ENCODE results near the gene VIPR2. TPM values are rescaled to one million over a fixed set of nuclear protein-coding genes. Genes with fewer than 3 reads are reported as not detected.

VIPR2 gene
- total and polyA plus RNA-seq, 2 experiments from 2014 or later, result 1.3 to 2.7 TPM

DNA sequence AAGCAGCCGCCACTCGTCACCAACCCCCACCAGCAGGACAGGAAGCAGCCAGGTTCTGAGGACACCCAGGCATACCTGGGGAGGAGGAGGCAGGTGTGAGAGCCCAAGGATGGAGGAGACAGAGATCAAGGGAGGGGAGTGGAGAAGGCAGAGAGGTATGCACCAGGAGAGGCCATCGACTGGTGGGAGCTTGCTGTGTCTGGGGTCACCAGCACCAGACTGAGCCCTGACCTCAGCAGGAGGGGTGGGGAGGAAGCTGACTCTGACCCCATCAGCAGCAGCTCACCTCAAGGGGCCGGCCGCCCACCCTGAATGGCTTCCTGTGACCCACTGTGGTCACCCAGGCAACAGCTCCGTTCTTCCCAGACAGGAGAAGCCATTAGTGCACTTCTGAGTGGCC lies 7.8 kb downstream of the VIPR2 start:
- H3K4me3 ChIP-seq, result no peak overlapping the region
- Mint-ChIP-seq H3K4me3 (no peak overlapping the region), H3K27me3 (ENCODE audit: insufficient read depth, low read depth, poor library complexity) (peaks cover 5% of the 10 kb centered on the region), H3K27ac (no peak overlapping the region), H3K9me3 (peaks cover 59% of the 10 kb centered on the region), H3K4me1 (peaks cover 16% of the 10 kb centered on the region), H3K36me3 (ENCODE audit: low read depth) (peaks cover 23% of the 10 kb centered on the region)
- H3K9me2 ChIP-seq (ENCODE audit: insufficient read depth), result no peaks in the 10 kb centered on the region
- DNase-seq (ENCODE audit: low spot score), result no peak
- TF ChIP-seq NANOG (IDR thresholded peaks at IDR 0.05; ENCODE audit: borderline replicate concordance) (no peak), EZH2phosphoT487 (IDR thresholded peaks at IDR 0.05; ENCODE audit: unreplicated experiment) (no peak), STAT1 (IDR thresholded peaks at IDR 0.05; ENCODE audit: unreplicated experiment) (no peak), CREB1 (CRISPR knock-in tag; IDR thresholded peaks at IDR 0.05; ENCODE audit: low read depth) (no peak), CTCF (conservative IDR thresholded peaks at IDR 0.05; ENCODE audit: low read depth in 2 of 2) (no peak)
- TF ChIP-seq, protein P1, sequence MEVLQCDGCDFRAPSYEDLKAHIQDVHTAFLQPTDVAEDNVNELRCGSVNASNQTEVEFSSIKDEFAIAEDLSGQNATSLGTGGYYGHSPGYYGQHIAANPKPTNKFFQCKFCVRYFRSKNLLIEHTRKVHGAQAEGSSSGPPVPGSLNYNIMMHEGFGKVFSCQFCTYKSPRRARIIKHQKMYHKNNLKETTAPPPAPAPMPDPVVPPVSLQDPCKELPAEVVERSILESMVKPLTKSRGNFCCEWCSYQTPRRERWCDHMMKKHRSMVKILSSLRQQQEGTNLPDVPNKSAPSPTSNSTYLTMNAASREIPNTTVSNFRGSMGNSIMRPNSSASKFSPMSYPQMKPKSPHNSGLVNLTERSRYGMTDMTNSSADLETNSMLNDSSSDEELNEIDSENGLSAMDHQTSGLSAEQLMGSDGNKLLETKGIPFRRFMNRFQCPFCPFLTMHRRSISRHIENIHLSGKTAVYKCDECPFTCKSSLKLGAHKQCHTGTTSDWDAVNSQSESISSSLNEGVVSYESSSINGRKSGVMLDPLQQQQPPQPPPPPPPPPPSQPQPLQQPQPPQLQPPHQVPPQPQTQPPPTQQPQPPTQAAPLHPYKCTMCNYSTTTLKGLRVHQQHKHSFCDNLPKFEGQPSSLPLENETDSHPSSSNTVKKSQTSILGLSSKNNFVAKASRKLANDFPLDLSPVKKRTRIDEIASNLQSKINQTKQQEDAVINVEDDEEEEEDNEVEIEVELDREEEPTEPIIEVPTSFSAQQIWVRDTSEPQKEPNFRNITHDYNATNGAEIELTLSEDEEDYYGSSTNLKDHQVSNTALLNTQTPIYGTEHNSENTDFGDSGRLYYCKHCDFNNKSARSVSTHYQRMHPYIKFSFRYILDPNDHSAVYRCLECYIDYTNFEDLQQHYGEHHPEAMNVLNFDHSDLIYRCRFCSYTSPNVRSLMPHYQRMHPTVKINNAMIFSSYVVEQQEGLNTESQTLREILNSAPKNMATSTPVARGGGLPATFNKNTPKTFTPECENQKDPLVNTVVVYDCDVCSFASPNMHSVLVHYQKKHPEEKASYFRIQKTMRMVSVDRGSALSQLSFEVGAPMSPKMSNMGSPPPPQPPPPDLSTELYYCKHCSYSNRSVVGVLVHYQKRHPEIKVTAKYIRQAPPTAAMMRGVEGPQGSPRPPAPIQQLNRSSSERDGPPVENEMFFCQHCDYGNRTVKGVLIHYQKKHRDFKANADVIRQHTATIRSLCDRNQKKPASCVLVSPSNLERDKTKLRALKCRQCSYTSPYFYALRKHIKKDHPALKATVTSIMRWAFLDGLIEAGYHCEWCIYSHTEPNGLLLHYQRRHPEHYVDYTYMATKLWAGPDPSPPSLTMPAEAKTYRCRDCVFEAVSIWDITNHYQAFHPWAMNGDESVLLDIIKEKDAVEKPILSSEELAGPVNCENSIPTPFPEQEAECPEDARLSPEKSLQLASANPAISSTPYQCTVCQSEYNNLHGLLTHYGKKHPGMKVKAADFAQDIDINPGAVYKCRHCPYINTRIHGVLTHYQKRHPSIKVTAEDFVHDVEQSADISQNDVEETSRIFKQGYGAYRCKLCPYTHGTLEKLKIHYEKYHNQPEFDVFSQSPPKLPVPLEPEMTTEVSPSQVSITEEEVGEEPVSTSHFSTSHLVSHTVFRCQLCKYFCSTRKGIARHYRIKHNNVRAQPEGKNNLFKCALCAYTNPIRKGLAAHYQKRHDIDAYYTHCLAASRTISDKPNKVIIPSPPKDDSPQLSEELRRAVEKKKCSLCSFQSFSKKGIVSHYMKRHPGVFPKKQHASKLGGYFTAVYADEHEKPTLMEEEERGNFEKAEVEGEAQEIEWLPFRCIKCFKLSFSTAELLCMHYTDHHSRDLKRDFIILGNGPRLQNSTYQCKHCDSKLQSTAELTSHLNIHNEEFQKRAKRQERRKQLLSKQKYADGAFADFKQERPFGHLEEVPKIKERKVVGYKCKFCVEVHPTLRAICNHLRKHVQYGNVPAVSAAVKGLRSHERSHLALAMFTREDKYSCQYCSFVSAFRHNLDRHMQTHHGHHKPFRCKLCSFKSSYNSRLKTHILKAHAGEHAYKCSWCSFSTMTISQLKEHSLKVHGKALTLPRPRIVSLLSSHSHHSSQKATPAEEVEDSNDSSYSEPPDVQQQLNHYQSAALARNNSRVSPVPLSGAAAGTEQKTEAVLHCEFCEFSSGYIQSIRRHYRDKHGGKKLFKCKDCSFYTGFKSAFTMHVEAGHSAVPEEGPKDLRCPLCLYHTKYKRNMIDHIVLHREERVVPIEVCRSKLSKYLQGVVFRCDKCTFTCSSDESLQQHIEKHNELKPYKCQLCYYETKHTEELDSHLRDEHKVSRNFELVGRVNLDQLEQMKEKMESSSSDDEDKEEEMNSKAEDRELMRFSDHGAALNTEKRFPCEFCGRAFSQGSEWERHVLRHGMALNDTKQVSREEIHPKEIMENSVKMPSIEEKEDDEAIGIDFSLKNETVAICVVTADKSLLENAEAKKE (CRISPR knock-in tag; IDR thresholded peaks at IDR 0.05), result no peak
- H3K27me3 ChIP-seq (ENCODE audit: insufficient read depth), result no peaks in the 10 kb centered on the region
- no peaks in the 10 kb centered on the region for H3K79me2 ChIP-seq (replicated peaks; ENCODE audit: insufficient read depth)
- no peak overlapping the region for H3K27ac ChIP-seq (ENCODE audit: low read depth)
- H4K20me1 ChIP-seq (replicated peaks; ENCODE audit: insufficient read depth), result no peaks in the 10 kb centered on the region
- H3F3A ChIP-seq (replicated peaks; ENCODE audit: low read depth), result 0 out of 2 replicates have a peak, but pooled peaks cover 3% of the 10 kb centered on the region
- no peak for ATAC-seq
- peaks cover 24% of the 10 kb centered on the region for H3K4me1 ChIP-seq (ENCODE audit: insufficient read depth)
- no peaks in the 10 kb centered on the region; the same call in 1 of the 2 replicates for H3K36me3 ChIP-seq (ENCODE audit: insufficient read depth)
- no peak overlapping the region for H3K4me2 ChIP-seq
- no peak overlapping the region for H2AFZ ChIP-seq

All from GM23338 (cell line).